CD4-positive, alpha-beta T cell treated with Interleukin-2 at 100 ng/mL for 4 hours (primary cell): ENCODE measurements around the gene GNLY.

Experiments
- DNase-seq: peaks from one replicate; pipeline ENCODE4 v3.0.0-alpha.2; 2020; ENCODE audit warnings: low spot score

Gene GNLY

GRCh38 chr2:85745619-85746018 lies 51.5 kb downstream of the GNLY start:
- no peak for DNase-seq

DNA sequence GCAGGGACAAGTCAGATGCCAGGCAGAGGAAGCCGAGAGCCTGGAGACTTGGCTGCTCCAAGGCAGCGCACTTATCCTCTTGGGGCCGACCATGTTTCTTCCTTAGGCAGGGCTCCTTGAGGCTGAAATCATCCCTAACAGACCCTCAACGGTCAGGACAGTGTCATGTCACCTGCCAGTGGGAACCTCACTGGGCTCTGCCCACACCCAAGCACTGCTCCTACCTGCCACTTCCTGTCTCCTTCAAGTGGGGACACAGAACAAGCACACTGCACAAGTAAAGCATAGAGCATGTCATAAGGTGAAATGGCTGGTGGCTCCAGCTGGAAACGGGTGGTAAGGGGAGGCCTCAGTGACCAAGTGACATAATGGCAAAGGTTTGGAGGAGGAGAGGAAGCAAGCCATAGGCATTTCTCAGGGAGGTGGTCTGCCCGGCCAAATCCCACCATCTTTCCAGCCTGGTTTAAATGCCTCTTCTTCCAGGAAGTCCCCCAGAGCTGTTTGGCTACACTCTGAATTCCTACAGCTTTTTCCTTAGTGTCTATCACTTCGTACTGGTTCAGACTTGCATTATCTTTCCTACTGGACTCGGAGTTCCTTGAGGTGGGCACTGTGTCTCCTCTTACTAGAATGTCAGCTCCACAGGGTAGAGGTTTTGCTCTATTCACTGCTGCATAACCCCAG lies 52.3 kb downstream of the GNLY start:
- no peak for DNase-seq

GRCh38 chr2:85747441-85747840 lies 53.3 kb downstream of the GNLY start:
- no peak for DNase-seq

DNA sequence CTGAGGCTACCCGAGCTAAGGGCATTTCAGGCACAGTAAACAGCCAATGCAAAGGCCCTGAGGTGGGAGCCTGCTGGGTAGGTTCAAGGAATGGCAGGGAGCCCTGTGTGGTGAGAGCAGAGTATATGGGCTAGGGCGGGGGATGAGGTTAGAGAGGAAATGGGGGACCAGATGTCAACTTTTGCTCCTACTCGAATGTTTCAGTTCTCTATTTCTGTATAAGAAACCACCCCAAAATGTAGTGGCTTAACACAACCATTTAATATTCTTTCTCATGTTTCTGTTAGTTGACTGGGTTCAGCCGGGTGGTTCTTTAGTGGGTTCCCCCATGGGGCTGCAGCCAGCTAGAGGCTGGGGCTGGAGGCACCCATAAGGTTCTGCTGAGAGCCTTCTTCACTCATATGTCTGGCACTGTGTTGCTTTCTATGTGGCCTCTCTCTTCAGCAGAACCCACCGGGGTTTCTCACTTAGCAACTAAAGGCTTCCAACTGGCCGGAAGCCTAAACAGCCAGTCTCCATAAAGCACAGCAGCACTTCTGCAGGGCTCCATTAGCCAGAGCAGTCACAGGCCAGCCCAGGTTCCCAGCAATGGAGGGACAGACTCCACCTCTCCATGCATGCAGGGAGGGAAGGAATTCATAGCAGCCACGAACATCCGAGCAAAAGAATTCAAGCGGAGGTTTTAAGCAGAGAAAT lies 54.0 kb downstream of the GNLY start:
- no peak for DNase-seq
